Right lobe of liver (tissue), 4 donors: ENCODE measurements around the gene SMIM3.

Experiments
- POLR2A ChIP-seq: fragments of 450-650 bp; IDR thresholded peaks from one replicate; pipeline ENCODE4 v1.6.1; 2017; ENCODE audit warnings: antibody characterized with exemption, mild to moderate bottlenecking
- TF ChIP-seq, protein P1 (sequence below), 4 donors: fragments of 200-600 bp in 3 of 4; fragments of 450-650 bp in 1 of 4; IDR thresholded peaks; one replicate each; pipeline versions ENCODE4 v1.5.1 to v1.8.0; 2016 to 2022; ENCODE audit warnings: antibody characterized with exemption in 4 of 4, mild to moderate bottlenecking in 2 of 4
- donor health status: DM: no; HTN: no; CAD: no.
- donor health status: DM: no; HTN: no; CAD: no.
- donor health status: DM: no; HTN: yes; CAD: no.

GRCh38 chr5:150740992-150741391 lies 37.6 kb upstream of the SMIM3 start:
- no peak for TF ChIP-seq POLR2A
- TF ChIP-seq, protein P1, sequence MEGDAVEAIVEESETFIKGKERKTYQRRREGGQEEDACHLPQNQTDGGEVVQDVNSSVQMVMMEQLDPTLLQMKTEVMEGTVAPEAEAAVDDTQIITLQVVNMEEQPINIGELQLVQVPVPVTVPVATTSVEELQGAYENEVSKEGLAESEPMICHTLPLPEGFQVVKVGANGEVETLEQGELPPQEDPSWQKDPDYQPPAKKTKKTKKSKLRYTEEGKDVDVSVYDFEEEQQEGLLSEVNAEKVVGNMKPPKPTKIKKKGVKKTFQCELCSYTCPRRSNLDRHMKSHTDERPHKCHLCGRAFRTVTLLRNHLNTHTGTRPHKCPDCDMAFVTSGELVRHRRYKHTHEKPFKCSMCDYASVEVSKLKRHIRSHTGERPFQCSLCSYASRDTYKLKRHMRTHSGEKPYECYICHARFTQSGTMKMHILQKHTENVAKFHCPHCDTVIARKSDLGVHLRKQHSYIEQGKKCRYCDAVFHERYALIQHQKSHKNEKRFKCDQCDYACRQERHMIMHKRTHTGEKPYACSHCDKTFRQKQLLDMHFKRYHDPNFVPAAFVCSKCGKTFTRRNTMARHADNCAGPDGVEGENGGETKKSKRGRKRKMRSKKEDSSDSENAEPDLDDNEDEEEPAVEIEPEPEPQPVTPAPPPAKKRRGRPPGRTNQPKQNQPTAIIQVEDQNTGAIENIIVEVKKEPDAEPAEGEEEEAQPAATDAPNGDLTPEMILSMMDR (IDR thresholded peaks at IDR 0.05), result no peak
